OCI-LY1 (cell line): ENCODE data around the gene MAP3K4.

Source experiments
- H2AFZ ChIP-seq: fragments of 200-600 bp; sonication (generic), shearing (Covaris generic); 2 replicates; pipeline ENCODE4 v1.6.0; 2014; ENCODE audit warnings: antibody characterized with exemption, mild to moderate bottlenecking, low read length
- H3F3A ChIP-seq: fragments of 200-600 bp; sonication (generic), shearing (Covaris generic); 2 replicates; pipeline ENCODE4 v1.6.0; 2014; ENCODE audit warnings: mild to moderate bottlenecking, antibody characterized with exemption, low read length, moderate library complexity; ENCODE audit not compliant: insufficient read depth
- H3K27ac ChIP-seq: fragments of 200-600 bp; sonication (generic); 2 replicates; pipeline ENCODE4 v1.5.1; 2014; ENCODE audit warnings: low read length, mixed run types, mild to moderate bottlenecking, low read depth; ENCODE audit not compliant: poor library complexity, severe bottlenecking
- H3K27me3 ChIP-seq: fragments of 200-600 bp; sonication (generic); 2 replicates; pipeline ENCODE4 v1.6.0; 2014; ENCODE audit warnings: antibody characterized with exemption, mild to moderate bottlenecking, low read length, moderate library complexity; ENCODE audit not compliant: insufficient read depth
- H3K36me3 ChIP-seq: fragments of 200-600 bp; sonication (generic); 2 replicates; pipeline ENCODE4 v1.6.1; 2014; ENCODE audit warnings: mild to moderate bottlenecking, antibody characterized with exemption, low read length, moderate library complexity, mixed read lengths; ENCODE audit not compliant: insufficient read depth
- H3K4me1 ChIP-seq: fragments of 200-600 bp; sonication (generic); 2 replicates; pipeline ENCODE4 v1.5.1; 2014; ENCODE audit warnings: mild to moderate bottlenecking, low read length, moderate library complexity; ENCODE audit not compliant: insufficient read depth, severe bottlenecking
- H3K4me2 ChIP-seq: fragments of 200-600 bp; sonication (generic), shearing (Covaris generic); 2 replicates; pipeline ENCODE4 v1.6.1; 2014; ENCODE audit warnings: low read length
- H3K4me3 ChIP-seq: fragments of 200-600 bp; sonication (generic); 2 replicates; pipeline ENCODE4 v1.5.1; 2014; ENCODE audit warnings: low read length, low read depth, mild to moderate bottlenecking, mixed read lengths; ENCODE audit not compliant: poor library complexity, severe bottlenecking
- H3K79me2 ChIP-seq: fragments of 200-600 bp; shearing (Covaris generic); 2 replicates; pipeline ENCODE4 v1.6.1; 2016; ENCODE audit warnings: mixed run types, low read length, mixed read lengths; ENCODE audit not compliant: insufficient read depth
- H3K9ac ChIP-seq: fragments of 200-600 bp; sonication (generic), shearing (Covaris generic); 2 replicates; pipeline ENCODE4 v1.6.1; 2014; ENCODE audit warnings: mild to moderate bottlenecking, low read length, mixed read lengths
- H3K9me2 ChIP-seq: fragments of 200-600 bp; sonication (generic), shearing (Covaris generic); 2 replicates; pipeline ENCODE4 v1.6.1; 2014; ENCODE audit warnings: low read depth, mild to moderate bottlenecking, low read length, mixed read lengths
- H3K9me3 ChIP-seq: fragments of 200-600 bp; shearing (Covaris generic); 2 replicates; pipeline ENCODE4 v1.6.1; 2014; ENCODE audit warnings: low read length, mixed read lengths
- H4K20me1 ChIP-seq: fragments of 200-600 bp; sonication (generic), shearing (Covaris generic); 2 replicates; pipeline ENCODE4 v1.6.0; 2016; ENCODE audit warnings: mild to moderate bottlenecking, low read length; ENCODE audit not compliant: insufficient read depth
- EZH2 ChIP-seq: fragments of 200-600 bp; sonication (generic), shearing (Covaris generic); IDR thresholded peaks from 2 replicates; pipeline ENCODE4 v1.8.0; 2017; ENCODE audit warnings: borderline replicate concordance, mixed run types, mild to moderate bottlenecking, antibody characterized with exemption, low read length, moderate library complexity, mixed read lengths
- TF ChIP-seq, protein P1 (sequence below): fragments of 200-600 bp; sonication (generic), shearing (Covaris generic); IDR thresholded peaks from 2 replicates; pipeline ENCODE4 v1.5.1; 2017; ENCODE audit warnings: mild to moderate bottlenecking, antibody characterized with exemption, low read length, moderate library complexity, mixed read lengths

Gene MAP3K4

DNA sequence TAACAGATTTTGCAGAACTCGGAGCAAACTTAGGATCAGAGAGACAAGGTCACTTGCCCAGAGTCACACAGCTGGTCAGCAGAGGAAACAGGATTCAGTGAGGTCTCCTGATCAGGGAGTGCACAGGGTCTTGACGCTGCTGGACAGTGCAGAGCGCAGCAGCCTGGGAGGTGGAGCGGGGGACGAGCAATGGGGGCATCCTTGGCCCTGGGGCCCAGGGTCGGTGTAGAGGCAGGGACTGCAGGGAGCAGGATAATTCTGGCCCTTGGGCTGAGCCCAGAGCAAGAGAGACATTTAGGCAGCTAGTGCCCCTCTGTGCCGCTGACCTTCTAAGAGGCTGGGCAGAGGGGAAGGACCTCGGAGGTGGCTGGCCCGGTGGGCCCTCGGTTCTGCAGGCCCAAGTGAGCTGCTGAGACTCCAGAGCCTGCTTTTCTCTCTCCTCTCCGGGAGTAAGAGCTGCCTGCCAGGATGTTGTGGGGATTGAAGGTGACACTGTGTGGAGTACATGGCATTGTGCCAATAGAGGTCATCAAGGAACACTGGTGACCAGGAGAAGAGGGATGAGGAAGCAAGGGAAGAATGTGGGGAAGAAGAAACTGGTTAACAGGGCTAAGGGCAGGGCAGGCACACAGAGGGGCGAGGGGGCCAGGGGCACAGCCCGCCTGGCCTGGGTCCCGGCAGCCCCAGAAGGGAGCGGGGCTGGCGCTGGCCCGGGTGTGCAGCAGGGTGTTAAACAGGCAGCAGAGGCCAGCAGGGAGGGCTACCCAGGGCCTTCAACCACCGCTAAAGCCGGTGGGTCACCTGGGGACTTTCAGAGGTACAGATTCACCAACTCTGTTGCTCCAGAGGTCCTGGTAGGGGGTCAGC, 160.3 kb downstream of the MAP3K4 start:
- no peaks in the 10 kb centered on the region for H4K20me1 ChIP-seq
- H3K4me1 ChIP-seq, result no peaks in the 10 kb centered on the region
- no peak overlapping the region for H2AFZ ChIP-seq
- H3K9ac ChIP-seq, result no peak overlapping the region
- H3K9me2 ChIP-seq, result no peaks in the 10 kb centered on the region
- no peaks in the 10 kb centered on the region; the same call in 1 of the 2 replicates for H3K36me3 ChIP-seq
- H3K79me2 ChIP-seq, result no peaks in the 10 kb centered on the region
- H3K4me2 ChIP-seq, result no peak overlapping the region
- no peak overlapping the region for H3K27ac ChIP-seq
- H3F3A ChIP-seq, result no peaks in the 10 kb centered on the region
- no peaks in the 10 kb centered on the region for H3K9me3 ChIP-seq
- peaks cover 5% of the 10 kb centered on the region; the same call in 1 of the 2 replicates for H3K27me3 ChIP-seq
- TF ChIP-seq EZH2, result no peak
- TF ChIP-seq, protein P1, sequence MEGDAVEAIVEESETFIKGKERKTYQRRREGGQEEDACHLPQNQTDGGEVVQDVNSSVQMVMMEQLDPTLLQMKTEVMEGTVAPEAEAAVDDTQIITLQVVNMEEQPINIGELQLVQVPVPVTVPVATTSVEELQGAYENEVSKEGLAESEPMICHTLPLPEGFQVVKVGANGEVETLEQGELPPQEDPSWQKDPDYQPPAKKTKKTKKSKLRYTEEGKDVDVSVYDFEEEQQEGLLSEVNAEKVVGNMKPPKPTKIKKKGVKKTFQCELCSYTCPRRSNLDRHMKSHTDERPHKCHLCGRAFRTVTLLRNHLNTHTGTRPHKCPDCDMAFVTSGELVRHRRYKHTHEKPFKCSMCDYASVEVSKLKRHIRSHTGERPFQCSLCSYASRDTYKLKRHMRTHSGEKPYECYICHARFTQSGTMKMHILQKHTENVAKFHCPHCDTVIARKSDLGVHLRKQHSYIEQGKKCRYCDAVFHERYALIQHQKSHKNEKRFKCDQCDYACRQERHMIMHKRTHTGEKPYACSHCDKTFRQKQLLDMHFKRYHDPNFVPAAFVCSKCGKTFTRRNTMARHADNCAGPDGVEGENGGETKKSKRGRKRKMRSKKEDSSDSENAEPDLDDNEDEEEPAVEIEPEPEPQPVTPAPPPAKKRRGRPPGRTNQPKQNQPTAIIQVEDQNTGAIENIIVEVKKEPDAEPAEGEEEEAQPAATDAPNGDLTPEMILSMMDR, result no peak
- H3K4me3 ChIP-seq, result no peak overlapping the region

- Histone ChIP-seq H4K20me1 (no peaks in the 10 kb centered on the region), H3K4me1 (no peaks in the 10 kb centered on the region), H3F3A (no peaks in the 10 kb centered on the region), H3K4me2 (no peak overlapping the region), H2AFZ (no peak overlapping the region), H3K79me2 (no peaks in the 10 kb centered on the region), H3K27me3 (peaks cover 5% of the 10 kb centered on the region; the same call in 1 of the 2 replicates), H3K36me3 (no peaks in the 10 kb centered on the region; the same call in 1 of the 2 replicates), H3K9me3 (no peaks in the 10 kb centered on the region), H3K27ac (no peak overlapping the region), H3K9ac (no peak overlapping the region), H3K9me2 (no peaks in the 10 kb centered on the region), H3K4me3 (no peak overlapping the region)
- no peak for TF ChIP-seq EZH2
- TF ChIP-seq, protein P1, result no peak
Measured at GRCh38 chr6:161152527-161152862, 160.9 kb downstream of the MAP3K4 start.

- H3K4me3 ChIP-seq, result no peak overlapping the region
- TF ChIP-seq, protein P1, result no peak
- no peak for TF ChIP-seq EZH2
Measured at GRCh38 chr6:161152907-161153662, 161.5 kb downstream of the MAP3K4 start.

More at GRCh38 chr6:161152907-161153662, 161.5 kb downstream of the MAP3K4 start:
- Histone ChIP-seq H3K36me3 (no peaks in the 10 kb centered on the region; the same call in 1 of the 2 replicates), H2AFZ (no peak overlapping the region), H3K9ac (no peak overlapping the region), H3K27ac (no peak overlapping the region), H3K27me3 (peaks cover 5% of the 10 kb centered on the region; the same call in 1 of the 2 replicates), H3K4me2 (no peak overlapping the region), H3F3A (no peaks in the 10 kb centered on the region), H3K9me3 (no peaks in the 10 kb centered on the region), H4K20me1 (no peaks in the 10 kb centered on the region), H3K4me1 (no peaks in the 10 kb centered on the region), H3K79me2 (no peaks in the 10 kb centered on the region), H3K9me2 (no peaks in the 10 kb centered on the region)
